ENCODE data around the gene PPP1R10. TPM values are rescaled to one million over a fixed set of nuclear protein-coding genes. Genes with fewer than 3 reads are reported as not detected.

Gene PPP1R10
- total RNA-seq, 1 experiment from 2014 or later = 82.9 TPM

DNA sequence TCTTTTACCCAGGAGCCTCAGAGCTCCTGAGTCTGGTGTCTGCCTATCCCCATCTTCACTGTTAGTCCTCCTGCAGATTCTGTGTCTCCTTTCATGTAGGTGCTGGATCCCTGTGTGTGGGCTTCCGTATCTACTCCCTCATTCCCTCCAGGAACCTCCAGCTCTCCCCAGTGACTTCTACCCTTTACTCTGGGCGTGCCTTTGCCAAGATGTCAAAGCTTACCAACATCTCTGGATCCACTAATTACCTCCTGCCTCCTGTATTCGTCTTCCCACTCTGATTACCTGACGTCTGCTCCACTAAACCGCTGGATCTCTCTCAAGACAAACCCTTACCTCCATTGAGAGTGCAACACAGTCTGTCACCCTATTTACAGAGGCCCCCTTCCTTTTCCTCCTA, 27.7 kb upstream of the PPP1R10 start:
- Histone ChIP-seq H3K9me3 (ENCODE audit: control insufficient read depth, insufficient read depth, low read depth, low read length) (no peaks in the 10 kb centered on the region), H3K4me3 (ENCODE audit: low read depth in 2 of 2, low read length in 2 of 2) (no peak overlapping the region), H3K27ac (ENCODE audit: low read length) (no peak overlapping the region), H3K36me3 (ENCODE audit: control insufficient read depth, insufficient read depth, low read length) (no peaks in the 10 kb centered on the region; the same call in 1 of the 2 replicates), H3K27me3 (ENCODE audit: control insufficient read depth, insufficient read depth, low read length) (no peaks in the 10 kb centered on the region), H3K4me1 (ENCODE audit: control insufficient read depth, insufficient read depth, low read length) (peaks cover 17% of the 10 kb centered on the region)
- no peak for ATAC-seq
- no peak for DNase-seq (ENCODE audit: low read depth, low spot score)
- TF ChIP-seq TCF7L2 (IDR thresholded peaks at IDR 0.05; ENCODE audit: low read depth, low read length) = no peak
- TF ChIP-seq, protein P1, sequence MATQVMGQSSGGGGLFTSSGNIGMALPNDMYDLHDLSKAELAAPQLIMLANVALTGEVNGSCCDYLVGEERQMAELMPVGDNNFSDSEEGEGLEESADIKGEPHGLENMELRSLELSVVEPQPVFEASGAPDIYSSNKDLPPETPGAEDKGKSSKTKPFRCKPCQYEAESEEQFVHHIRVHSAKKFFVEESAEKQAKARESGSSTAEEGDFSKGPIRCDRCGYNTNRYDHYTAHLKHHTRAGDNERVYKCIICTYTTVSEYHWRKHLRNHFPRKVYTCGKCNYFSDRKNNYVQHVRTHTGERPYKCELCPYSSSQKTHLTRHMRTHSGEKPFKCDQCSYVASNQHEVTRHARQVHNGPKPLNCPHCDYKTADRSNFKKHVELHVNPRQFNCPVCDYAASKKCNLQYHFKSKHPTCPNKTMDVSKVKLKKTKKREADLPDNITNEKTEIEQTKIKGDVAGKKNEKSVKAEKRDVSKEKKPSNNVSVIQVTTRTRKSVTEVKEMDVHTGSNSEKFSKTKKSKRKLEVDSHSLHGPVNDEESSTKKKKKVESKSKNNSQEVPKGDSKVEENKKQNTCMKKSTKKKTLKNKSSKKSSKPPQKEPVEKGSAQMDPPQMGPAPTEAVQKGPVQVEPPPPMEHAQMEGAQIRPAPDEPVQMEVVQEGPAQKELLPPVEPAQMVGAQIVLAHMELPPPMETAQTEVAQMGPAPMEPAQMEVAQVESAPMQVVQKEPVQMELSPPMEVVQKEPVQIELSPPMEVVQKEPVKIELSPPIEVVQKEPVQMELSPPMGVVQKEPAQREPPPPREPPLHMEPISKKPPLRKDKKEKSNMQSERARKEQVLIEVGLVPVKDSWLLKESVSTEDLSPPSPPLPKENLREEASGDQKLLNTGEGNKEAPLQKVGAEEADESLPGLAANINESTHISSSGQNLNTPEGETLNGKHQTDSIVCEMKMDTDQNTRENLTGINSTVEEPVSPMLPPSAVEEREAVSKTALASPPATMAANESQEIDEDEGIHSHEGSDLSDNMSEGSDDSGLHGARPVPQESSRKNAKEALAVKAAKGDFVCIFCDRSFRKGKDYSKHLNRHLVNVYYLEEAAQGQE (IDR thresholded peaks at IDR 0.05; ENCODE audit: insufficient read depth in 1 of 2, low read depth in 2 of 2, low read length in 1 of 2) = no peak
- TF ChIP-seq, protein P2, sequence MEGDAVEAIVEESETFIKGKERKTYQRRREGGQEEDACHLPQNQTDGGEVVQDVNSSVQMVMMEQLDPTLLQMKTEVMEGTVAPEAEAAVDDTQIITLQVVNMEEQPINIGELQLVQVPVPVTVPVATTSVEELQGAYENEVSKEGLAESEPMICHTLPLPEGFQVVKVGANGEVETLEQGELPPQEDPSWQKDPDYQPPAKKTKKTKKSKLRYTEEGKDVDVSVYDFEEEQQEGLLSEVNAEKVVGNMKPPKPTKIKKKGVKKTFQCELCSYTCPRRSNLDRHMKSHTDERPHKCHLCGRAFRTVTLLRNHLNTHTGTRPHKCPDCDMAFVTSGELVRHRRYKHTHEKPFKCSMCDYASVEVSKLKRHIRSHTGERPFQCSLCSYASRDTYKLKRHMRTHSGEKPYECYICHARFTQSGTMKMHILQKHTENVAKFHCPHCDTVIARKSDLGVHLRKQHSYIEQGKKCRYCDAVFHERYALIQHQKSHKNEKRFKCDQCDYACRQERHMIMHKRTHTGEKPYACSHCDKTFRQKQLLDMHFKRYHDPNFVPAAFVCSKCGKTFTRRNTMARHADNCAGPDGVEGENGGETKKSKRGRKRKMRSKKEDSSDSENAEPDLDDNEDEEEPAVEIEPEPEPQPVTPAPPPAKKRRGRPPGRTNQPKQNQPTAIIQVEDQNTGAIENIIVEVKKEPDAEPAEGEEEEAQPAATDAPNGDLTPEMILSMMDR (IDR thresholded peaks at IDR 0.05) = no peak
- CTCF ChIA-PET = no interaction called here
- no TSS peak for BruUV-seq (replicated peaks)
- intact Hi-C loops (cut with micrococcal nuclease; ENCODE audit: unreplicated experiment) = no loop called here
- in situ Hi-C loops (cut with HindIII; ENCODE audit: low pct_unique_long_range_greater_than_20kb, low sequenced_read_pairs) = no loop called here
- POLR2A ChIA-PET = no interaction called here

DNA sequence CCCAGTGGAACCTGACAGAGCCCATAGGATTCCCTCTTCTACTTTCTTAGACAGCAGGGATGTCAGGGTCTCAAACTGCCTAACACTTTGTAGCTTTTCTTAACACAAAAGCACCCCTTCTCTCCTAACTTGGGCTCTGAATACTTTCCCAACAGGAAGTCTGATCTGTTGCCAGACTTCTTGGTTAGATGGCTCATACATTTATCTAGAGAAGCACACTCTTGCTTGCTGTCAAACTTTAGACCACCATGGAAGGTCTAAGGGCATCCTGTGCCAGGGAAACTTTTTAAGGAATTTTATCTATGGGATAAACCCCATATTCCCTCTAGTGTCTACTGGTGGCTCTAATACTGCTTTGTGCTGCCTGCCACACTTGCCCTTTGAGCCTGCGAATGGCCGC, 26.6 kb upstream of the PPP1R10 start:
- Histone ChIP-seq H3K36me3 (ENCODE audit: control insufficient read depth, insufficient read depth, low read length) (no peaks in the 10 kb centered on the region; the same call in 1 of the 2 replicates), H3K27me3 (ENCODE audit: control insufficient read depth, insufficient read depth, low read length) (no peaks in the 10 kb centered on the region), H3K4me1 (ENCODE audit: control insufficient read depth, insufficient read depth, low read length) (peaks cover 17% of the 10 kb centered on the region), H3K27ac (ENCODE audit: low read length) (no peak overlapping the region), H3K4me3 (ENCODE audit: low read depth in 2 of 2, low read length in 2 of 2) (no peak overlapping the region), H3K9me3 (ENCODE audit: control insufficient read depth, insufficient read depth, low read depth, low read length) (no peaks in the 10 kb centered on the region)
- no peak for ATAC-seq
- in situ Hi-C loops (cut with HindIII; ENCODE audit: low pct_unique_long_range_greater_than_20kb, low sequenced_read_pairs) (no loop called here), intact Hi-C loops (cut with micrococcal nuclease; ENCODE audit: unreplicated experiment) (no loop called here)
- CTCF ChIA-PET = no interaction called here
- POLR2A ChIA-PET = no interaction called here
- no TSS peak for BruUV-seq (replicated peaks)
- no peak for DNase-seq (ENCODE audit: low read depth, low spot score)
- TF ChIP-seq, protein P1 (IDR thresholded peaks at IDR 0.05; ENCODE audit: insufficient read depth in 1 of 2, low read depth in 2 of 2, low read length in 1 of 2) = no peak
- no peak for TF ChIP-seq POLR2AphosphoS5 (IDR thresholded peaks at IDR 0.05; ENCODE audit: low read depth, low read length)
- no peak for TF ChIP-seq SIN3A (IDR thresholded peaks at IDR 0.05; ENCODE audit: borderline replicate concordance, insufficient read depth, low read depth, low read length)
- TF ChIP-seq, protein P2 (IDR thresholded peaks at IDR 0.05) = no peak
- TF ChIP-seq TCF7L2 (IDR thresholded peaks at IDR 0.05; ENCODE audit: low read depth, low read length) = no peak

All from Panc1 (cell line).